ENCODE results near the gene HBZ. TPM values are rescaled to one million over a fixed set of nuclear protein-coding genes. Genes with fewer than 3 reads are reported as not detected.
"Not testable (repeated sequence)": the region's sequence is repeated elsewhere in the genome, so short reads cannot be mapped to it uniquely, and the experiment has no call there.

Gene HBZ
- total RNA-seq, 2 experiments from 2014 or later = not detected

- intact Hi-C loops (cut with micrococcal nuclease; ENCODE audit: unreplicated experiment); H3K9me3 ChIP-seq (ENCODE audit: low read length); H3K4me1 ChIP-seq (ENCODE audit: insufficient read depth, low read length, poor library complexity, severe bottlenecking); CTCF ChIA-PET (ENCODE audit: unreplicated experiment); H2AFZ ChIP-seq (ENCODE audit: low read length); H3K36me3 ChIP-seq (ENCODE audit: insufficient read depth, low read length); H3K4me2 ChIP-seq (ENCODE audit: low read length); BruUV-seq (replicated peaks); H3K9me2 ChIP-seq (ENCODE audit: insufficient read depth, low read length); H3K79me2 ChIP-seq (ENCODE audit: insufficient read depth, low read depth, low read length); H3K4me3 ChIP-seq (ENCODE audit: low read depth, low read length, poor library complexity, severe bottlenecking); DNase-seq (ENCODE audit: low spot score); H4K20me1 ChIP-seq (ENCODE audit: insufficient read depth, low read length); H3K27ac ChIP-seq (ENCODE audit: low read depth, low read length, poor library complexity, severe bottlenecking); POLR2A ChIA-PET: not testable (repeated sequence)
Measured at GRCh38 chr16:173928-174769, 21.7 kb downstream of the HBZ start.

DNA sequence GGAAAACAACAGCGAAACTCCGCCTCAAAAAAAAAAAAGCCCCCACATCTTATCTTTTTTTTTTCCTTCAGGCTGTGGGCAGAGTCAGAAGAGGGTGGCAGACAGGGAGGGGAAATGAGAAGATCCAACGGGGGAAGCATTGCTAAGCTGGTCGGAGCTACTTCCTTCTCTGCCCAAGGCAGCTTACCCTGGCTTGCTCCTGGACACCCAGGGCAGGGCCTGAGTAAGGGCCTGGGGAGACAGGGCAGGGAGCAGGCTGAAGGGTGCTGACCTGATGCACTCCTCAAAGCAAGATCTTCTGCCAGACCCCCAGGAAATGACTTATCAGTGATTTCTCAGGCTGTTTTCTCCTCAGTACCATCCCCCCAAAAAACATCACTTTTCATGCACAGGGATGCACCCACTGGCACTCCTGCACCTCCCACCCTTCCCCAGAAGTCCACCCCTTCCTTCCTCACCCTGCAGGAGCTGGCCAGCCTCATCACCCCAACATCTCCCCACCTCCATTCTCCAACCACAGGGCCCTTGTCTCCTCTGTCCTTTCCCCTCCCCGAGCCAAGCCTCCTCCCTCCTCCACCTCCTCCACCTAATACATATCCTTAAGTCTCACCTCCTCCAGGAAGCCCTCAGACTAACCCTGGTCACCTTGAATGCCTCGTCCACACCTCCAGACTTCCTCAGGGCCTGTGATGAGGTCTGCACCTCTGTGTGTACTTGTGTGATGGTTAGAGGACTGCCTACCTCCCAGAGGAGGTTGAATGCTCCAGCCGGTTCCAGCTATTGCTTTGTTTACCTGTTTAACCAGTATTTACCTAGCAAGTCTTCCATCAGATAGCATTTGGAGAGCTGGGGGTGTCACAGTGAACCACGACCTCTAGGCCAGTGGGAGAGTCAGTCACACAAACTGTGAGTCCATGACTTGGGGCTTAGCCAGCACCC lies 22.8 kb downstream of the HBZ start:
- Histone ChIP-seq H3K4me2 (ENCODE audit: low read length) (no peak overlapping the region), H3K79me2 (ENCODE audit: insufficient read depth, low read depth, low read length) (no peaks in the 10 kb centered on the region), H3K4me1 (ENCODE audit: insufficient read depth, low read length, poor library complexity, severe bottlenecking) (no peaks in the 10 kb centered on the region), H3K9me2 (ENCODE audit: insufficient read depth, low read length) (no peaks in the 10 kb centered on the region), H3K27ac (ENCODE audit: low read depth, low read length, poor library complexity, severe bottlenecking) (no peak overlapping the region), H3K4me3 (ENCODE audit: low read depth, low read length, poor library complexity, severe bottlenecking) (no peak overlapping the region), H4K20me1 (ENCODE audit: insufficient read depth, low read length) (no peaks in the 10 kb centered on the region), H3K36me3 (ENCODE audit: insufficient read depth, low read length) (no peaks in the 10 kb centered on the region), H3K9me3 (ENCODE audit: low read length) (no peaks in the 10 kb centered on the region), H2AFZ (ENCODE audit: low read length) (no peak overlapping the region)
- TF ChIP-seq, protein P1, sequence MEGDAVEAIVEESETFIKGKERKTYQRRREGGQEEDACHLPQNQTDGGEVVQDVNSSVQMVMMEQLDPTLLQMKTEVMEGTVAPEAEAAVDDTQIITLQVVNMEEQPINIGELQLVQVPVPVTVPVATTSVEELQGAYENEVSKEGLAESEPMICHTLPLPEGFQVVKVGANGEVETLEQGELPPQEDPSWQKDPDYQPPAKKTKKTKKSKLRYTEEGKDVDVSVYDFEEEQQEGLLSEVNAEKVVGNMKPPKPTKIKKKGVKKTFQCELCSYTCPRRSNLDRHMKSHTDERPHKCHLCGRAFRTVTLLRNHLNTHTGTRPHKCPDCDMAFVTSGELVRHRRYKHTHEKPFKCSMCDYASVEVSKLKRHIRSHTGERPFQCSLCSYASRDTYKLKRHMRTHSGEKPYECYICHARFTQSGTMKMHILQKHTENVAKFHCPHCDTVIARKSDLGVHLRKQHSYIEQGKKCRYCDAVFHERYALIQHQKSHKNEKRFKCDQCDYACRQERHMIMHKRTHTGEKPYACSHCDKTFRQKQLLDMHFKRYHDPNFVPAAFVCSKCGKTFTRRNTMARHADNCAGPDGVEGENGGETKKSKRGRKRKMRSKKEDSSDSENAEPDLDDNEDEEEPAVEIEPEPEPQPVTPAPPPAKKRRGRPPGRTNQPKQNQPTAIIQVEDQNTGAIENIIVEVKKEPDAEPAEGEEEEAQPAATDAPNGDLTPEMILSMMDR (conservative IDR thresholded peaks at IDR 0.05; ENCODE audit: low read length) = no peak
- no peak for TF ChIP-seq EZH2phosphoT487 (IDR thresholded peaks at IDR 0.05; ENCODE audit: borderline replicate concordance, low read depth, low read length)
- intact Hi-C loops (cut with micrococcal nuclease; ENCODE audit: unreplicated experiment) = no loop called here
- CTCF ChIA-PET (ENCODE audit: unreplicated experiment) = no interaction called here
- BruUV-seq (replicated peaks) = no TSS peak
- no peak for DNase-seq (ENCODE audit: low spot score)
- POLR2A ChIA-PET = no interaction called here

GRCh38 chr16:176006-176405 lies 23.6 kb downstream of the HBZ start:
- H2AFZ ChIP-seq (ENCODE audit: low read length); H4K20me1 ChIP-seq (ENCODE audit: insufficient read depth, low read length); H3K79me2 ChIP-seq (ENCODE audit: insufficient read depth, low read depth, low read length); DNase-seq (ENCODE audit: low spot score); CTCF ChIA-PET (ENCODE audit: unreplicated experiment); H3K4me1 ChIP-seq (ENCODE audit: insufficient read depth, low read length, poor library complexity, severe bottlenecking); H3K4me3 ChIP-seq (ENCODE audit: low read depth, low read length, poor library complexity, severe bottlenecking); POLR2A ChIA-PET; intact Hi-C loops (cut with micrococcal nuclease; ENCODE audit: unreplicated experiment); H3K4me2 ChIP-seq (ENCODE audit: low read length); H3K9me2 ChIP-seq (ENCODE audit: insufficient read depth, low read length); H3K36me3 ChIP-seq (ENCODE audit: insufficient read depth, low read length); BruUV-seq (replicated peaks); H3K27ac ChIP-seq (ENCODE audit: low read depth, low read length, poor library complexity, severe bottlenecking); H3K9me3 ChIP-seq (ENCODE audit: low read length): not testable (repeated sequence)

DNA sequence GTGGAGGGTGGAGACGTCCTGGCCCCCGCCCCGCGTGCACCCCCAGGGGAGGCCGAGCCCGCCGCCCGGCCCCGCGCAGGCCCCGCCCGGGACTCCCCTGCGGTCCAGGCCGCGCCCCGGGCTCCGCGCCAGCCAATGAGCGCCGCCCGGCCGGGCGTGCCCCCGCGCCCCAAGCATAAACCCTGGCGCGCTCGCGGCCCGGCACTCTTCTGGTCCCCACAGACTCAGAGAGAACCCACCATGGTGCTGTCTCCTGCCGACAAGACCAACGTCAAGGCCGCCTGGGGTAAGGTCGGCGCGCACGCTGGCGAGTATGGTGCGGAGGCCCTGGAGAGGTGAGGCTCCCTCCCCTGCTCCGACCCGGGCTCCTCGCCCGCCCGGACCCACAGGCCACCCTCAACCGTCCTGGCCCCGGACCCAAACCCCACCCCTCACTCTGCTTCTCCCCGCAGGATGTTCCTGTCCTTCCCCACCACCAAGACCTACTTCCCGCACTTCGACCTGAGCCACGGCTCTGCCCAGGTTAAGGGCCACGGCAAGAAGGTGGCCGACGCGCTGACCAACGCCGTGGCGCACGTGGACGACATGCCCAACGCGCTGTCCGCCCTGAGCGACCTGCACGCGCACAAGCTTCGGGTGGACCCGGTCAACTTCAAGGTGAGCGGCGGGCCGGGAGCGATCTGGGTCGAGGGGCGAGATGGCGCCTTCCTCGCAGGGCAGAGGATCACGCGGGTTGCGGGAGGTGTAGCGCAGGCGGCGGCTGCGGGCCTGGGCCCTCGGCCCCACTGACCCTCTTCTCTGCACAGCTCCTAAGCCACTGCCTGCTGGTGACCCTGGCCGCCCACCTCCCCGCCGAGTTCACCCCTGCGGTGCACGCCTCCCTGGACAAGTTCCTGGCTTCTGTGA lies 24.3 kb downstream of the HBZ start, which contains the start of gene HBA1:
Gene HBA1, plus strand, starts transcription at position 204 of the 906 bp plus-strand sequence. Its CDS starts 37 bp downstream, at position 241.
- H4K20me1 ChIP-seq (ENCODE audit: insufficient read depth, low read length); H3K4me2 ChIP-seq (ENCODE audit: low read length); intact Hi-C loops (cut with micrococcal nuclease; ENCODE audit: unreplicated experiment); H3K4me1 ChIP-seq (ENCODE audit: insufficient read depth, low read length, poor library complexity, severe bottlenecking); H3K36me3 ChIP-seq (ENCODE audit: insufficient read depth, low read length); CTCF ChIA-PET (ENCODE audit: unreplicated experiment); H3K9me3 ChIP-seq (ENCODE audit: low read length); H3K4me3 ChIP-seq (ENCODE audit: low read depth, low read length, poor library complexity, severe bottlenecking); H3K9me2 ChIP-seq (ENCODE audit: insufficient read depth, low read length); H2AFZ ChIP-seq (ENCODE audit: low read length); DNase-seq (ENCODE audit: low spot score); H3K27ac ChIP-seq (ENCODE audit: low read depth, low read length, poor library complexity, severe bottlenecking); POLR2A ChIA-PET; H3K79me2 ChIP-seq (ENCODE audit: insufficient read depth, low read depth, low read length); BruUV-seq (replicated peaks): not testable (repeated sequence)

All from OCI-LY7 (cell line).